ENCODE data around the gene PPP3CB. TPM values are rescaled to one million over a fixed set of nuclear protein-coding genes. Genes with fewer than 3 reads are reported as not detected.

Gene PPP3CB
- total and polyA plus RNA-seq, 2 donors (not counting 3 experiments of a cell fraction or from before 2014, with no cell fraction given), result 13.5 to 30.4 TPM

DNA sequence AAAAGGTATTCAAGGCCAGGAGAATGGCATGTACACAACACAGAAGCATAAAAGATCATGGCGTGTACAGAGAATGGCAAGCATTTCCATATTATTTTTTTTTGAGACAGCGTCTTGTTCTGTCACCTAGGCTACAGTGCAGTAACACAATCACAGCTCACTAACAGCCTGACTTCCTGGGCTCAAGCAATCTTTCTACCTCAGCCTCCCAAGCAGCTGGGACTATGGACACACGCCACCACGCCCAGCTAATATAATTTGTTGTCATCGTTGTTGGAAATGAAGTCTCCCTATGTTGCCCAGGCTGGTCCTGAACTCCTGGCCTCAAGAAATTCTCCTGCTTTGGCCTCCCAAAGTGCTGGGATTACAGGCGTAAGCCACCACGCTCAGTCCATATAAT is 109.2 kb downstream of the PPP3CB start:
- Histone ChIP-seq H3K27me3 (ENCODE audit: control insufficient read depth in 2 of 2, insufficient read depth in 2 of 2, low read length in 2 of 2) (no peaks in the 10 kb centered on the region), H3K4me1 (ENCODE audit: control insufficient read depth, extremely low read depth, insufficient read depth, low read length) (no peaks in the 10 kb centered on the region), H3K36me3 (ENCODE audit: control insufficient read depth in 2 of 2, extremely low read depth in 1 of 2, insufficient read depth in 2 of 2, low read length in 2 of 2) (peaks cover 10 to 11% of the 10 kb centered on the region in 2 experiments), H3K4me2 (ENCODE audit: insufficient read depth, low read length) (no peak overlapping the region), H3K9me3 (replicated peaks; ENCODE audit: control insufficient read depth, insufficient read depth, low read length) (no peaks in the 10 kb centered on the region), H3K27ac (ENCODE audit: insufficient read depth, low read depth, low read length) (no peak overlapping the region), H3K4me3 (replicated peaks in 1 of 3; ENCODE audit: insufficient read depth in 1 of 3, low read depth in 1 of 3, low read length in 3 of 3) (no peak overlapping the region), H3K79me2 (ENCODE audit: control insufficient read depth, insufficient read depth, low read length) (no peaks in the 10 kb centered on the region), H2AFZ (ENCODE audit: low read depth, low read length) (no peak overlapping the region), H3K9me1 (replicated peaks; ENCODE audit: control insufficient read depth, extremely low read depth, insufficient read depth, low read length) (no peaks in the 10 kb centered on the region), H3K9ac (replicated peaks; ENCODE audit: extremely low read depth, insufficient read depth, low read length) (no peak overlapping the region), H4K20me1 (replicated peaks; ENCODE audit: control insufficient read depth, extremely low read depth, insufficient read depth, low read length) (peaks cover 2% of the 10 kb centered on the region)
- CTCF ChIA-PET, result no interaction called here
- TF ChIP-seq EZH2 (IDR thresholded peaks at IDR 0.05; ENCODE audit: borderline replicate concordance, low read depth, low read length, severe bottlenecking) (no peak), JUN (IDR thresholded peaks at IDR 0.05; ENCODE audit: borderline replicate concordance, insufficient read depth, insufficient read length, low read depth) (no peak), POLR2AphosphoS5 (IDR thresholded peaks at IDR 0.05; ENCODE audit: insufficient read depth, low read depth, low read length) (no peak), MYC (IDR thresholded peaks at IDR 0.05; ENCODE audit: low read depth, low read length) (no peak), POLR2A (IDR thresholded peaks at IDR 0.05; ENCODE audit: low read depth, low read length) (no peak), FOS (IDR thresholded peaks at IDR 0.05; ENCODE audit: borderline replicate concordance, insufficient read depth, low read length) (no peak), GATA2 (IDR thresholded peaks at IDR 0.05; ENCODE audit: insufficient read depth, insufficient read length, low read depth, low read length) (no peak)
- TF ChIP-seq, protein P1, sequence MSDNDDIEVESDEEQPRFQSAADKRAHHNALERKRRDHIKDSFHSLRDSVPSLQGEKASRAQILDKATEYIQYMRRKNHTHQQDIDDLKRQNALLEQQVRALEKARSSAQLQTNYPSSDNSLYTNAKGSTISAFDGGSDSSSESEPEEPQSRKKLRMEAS (IDR thresholded peaks at IDR 0.05; ENCODE audit: insufficient read depth, insufficient read length), result no peak
- TF ChIP-seq, protein P2, sequence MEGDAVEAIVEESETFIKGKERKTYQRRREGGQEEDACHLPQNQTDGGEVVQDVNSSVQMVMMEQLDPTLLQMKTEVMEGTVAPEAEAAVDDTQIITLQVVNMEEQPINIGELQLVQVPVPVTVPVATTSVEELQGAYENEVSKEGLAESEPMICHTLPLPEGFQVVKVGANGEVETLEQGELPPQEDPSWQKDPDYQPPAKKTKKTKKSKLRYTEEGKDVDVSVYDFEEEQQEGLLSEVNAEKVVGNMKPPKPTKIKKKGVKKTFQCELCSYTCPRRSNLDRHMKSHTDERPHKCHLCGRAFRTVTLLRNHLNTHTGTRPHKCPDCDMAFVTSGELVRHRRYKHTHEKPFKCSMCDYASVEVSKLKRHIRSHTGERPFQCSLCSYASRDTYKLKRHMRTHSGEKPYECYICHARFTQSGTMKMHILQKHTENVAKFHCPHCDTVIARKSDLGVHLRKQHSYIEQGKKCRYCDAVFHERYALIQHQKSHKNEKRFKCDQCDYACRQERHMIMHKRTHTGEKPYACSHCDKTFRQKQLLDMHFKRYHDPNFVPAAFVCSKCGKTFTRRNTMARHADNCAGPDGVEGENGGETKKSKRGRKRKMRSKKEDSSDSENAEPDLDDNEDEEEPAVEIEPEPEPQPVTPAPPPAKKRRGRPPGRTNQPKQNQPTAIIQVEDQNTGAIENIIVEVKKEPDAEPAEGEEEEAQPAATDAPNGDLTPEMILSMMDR (IDR thresholded peaks at IDR 0.05; ENCODE audit: extremely low read depth in 1 of 2, insufficient read depth in 1 of 2, low read depth in 1 of 2, low read length in 2 of 2), result no peak
- no TSS peak for BruUV-seq (replicated peaks)
- POLR2A ChIA-PET, result no interaction called here
- no peak for FAIRE-seq
- DNase-seq (ENCODE audit: low read depth, low spot score), result no peak
- dilution Hi-C loops (cut with MboI; ENCODE audit: extremely low pct_ligation_motif_present, low sequenced_read_pairs), result no loop called here
- intact Hi-C loops (cut with micrococcal nuclease), result no loop called here

Small RNAs within 50 kb of the gene (small RNA-seq; reads per million reads assigned to genes)
- gene RNU6-883P (ENCODE audit: insufficient read depth, insufficient read length, low read depth, low replicate concordance), result not detected

Other genes with a start within 250 kb of the PPP3CB start
- gene DNAJC9, start 248.8 kb downstream of the PPP3CB start, total RNA-seq, result 47.1 and 55.0 TPM in 2 replicates
- 27.1 and 29.1 TPM in 2 replicates for gene DNAJC9, start 248.8 kb downstream of the PPP3CB start, polyA plus RNA-seq
- 86.0 and 94.5 TPM in 2 replicates for gene MRPS16, start 243.4 kb downstream of the PPP3CB start, total RNA-seq
- 159 and 161 TPM in 2 replicates for gene MRPS16, start 243.4 kb downstream of the PPP3CB start, polyA plus RNA-seq
- gene CFAP70, start 137.2 kb downstream of the PPP3CB start, total RNA-seq, result 0.12 and 0.27 TPM in 2 replicates
- gene CFAP70, start 137.2 kb downstream of the PPP3CB start, polyA plus RNA-seq, result 0.11 and 0.19 TPM in 2 replicates
- 81.6 and 86.0 TPM in 2 replicates for gene ANXA7, start 82.0 kb downstream of the PPP3CB start, total RNA-seq
- 56.5 and 62.6 TPM in 2 replicates for gene ANXA7, start 82.0 kb downstream of the PPP3CB start, polyA plus RNA-seq
- 3.1 and 3.5 TPM in 2 replicates for gene MSS51, start 62.5 kb downstream of the PPP3CB start, total RNA-seq
- 1.8 and 2.3 TPM in 2 replicates for gene MSS51, start 62.5 kb downstream of the PPP3CB start, polyA plus RNA-seq
- gene USP54, start 95.3 kb upstream of the PPP3CB start, total RNA-seq, result 13.5 and 14.2 TPM in 2 replicates
- 6.5 and 9.3 TPM in 2 replicates for gene USP54, start 95.3 kb upstream of the PPP3CB start, polyA plus RNA-seq
- not detected in 2 replicates for gene MYOZ1, start 145.4 kb upstream of the PPP3CB start, total RNA-seq
- gene MYOZ1, start 145.4 kb upstream of the PPP3CB start, polyA plus RNA-seq, result not detected in 2 replicates
- not detected in 2 replicates for gene SYNPO2L, start 160.0 kb upstream of the PPP3CB start, total RNA-seq
- not detected in 2 replicates for gene SYNPO2L, start 160.0 kb upstream of the PPP3CB start, polyA plus RNA-seq
- 6.9 and 7.7 TPM in 2 replicates for gene AGAP5, start 202.1 kb upstream of the PPP3CB start, total RNA-seq
- gene AGAP5, start 202.1 kb upstream of the PPP3CB start, polyA plus RNA-seq, result 4.4 and 4.9 TPM in 2 replicates
- 91.2 and 95.5 TPM in 2 replicates for gene SEC24C, start 248.3 kb upstream of the PPP3CB start, total RNA-seq
- 108 and 117 TPM in 2 replicates for gene SEC24C, start 248.3 kb upstream of the PPP3CB start, polyA plus RNA-seq

All from endothelial cell of umbilical vein (primary cell).